Activated T-helper 1 cell treated with Interleukin-2 at 50 U/mL for 16 hours (primary cell): ENCODE data around the gene APOBEC3F.
A peak's percentile ranks its signal among the peaks of the same experiment; 100 is the strongest.
"Not testable (repeated sequence)": the region's sequence is repeated elsewhere in the genome, so short reads cannot be mapped to it uniquely, and the experiment has no call there.

Source experiments
- DNase-seq: peaks from one replicate; pipeline ENCODE4 v3.0.0-alpha.2; 2020; ENCODE audit warnings: low read depth

Gene APOBEC3F

DNA sequence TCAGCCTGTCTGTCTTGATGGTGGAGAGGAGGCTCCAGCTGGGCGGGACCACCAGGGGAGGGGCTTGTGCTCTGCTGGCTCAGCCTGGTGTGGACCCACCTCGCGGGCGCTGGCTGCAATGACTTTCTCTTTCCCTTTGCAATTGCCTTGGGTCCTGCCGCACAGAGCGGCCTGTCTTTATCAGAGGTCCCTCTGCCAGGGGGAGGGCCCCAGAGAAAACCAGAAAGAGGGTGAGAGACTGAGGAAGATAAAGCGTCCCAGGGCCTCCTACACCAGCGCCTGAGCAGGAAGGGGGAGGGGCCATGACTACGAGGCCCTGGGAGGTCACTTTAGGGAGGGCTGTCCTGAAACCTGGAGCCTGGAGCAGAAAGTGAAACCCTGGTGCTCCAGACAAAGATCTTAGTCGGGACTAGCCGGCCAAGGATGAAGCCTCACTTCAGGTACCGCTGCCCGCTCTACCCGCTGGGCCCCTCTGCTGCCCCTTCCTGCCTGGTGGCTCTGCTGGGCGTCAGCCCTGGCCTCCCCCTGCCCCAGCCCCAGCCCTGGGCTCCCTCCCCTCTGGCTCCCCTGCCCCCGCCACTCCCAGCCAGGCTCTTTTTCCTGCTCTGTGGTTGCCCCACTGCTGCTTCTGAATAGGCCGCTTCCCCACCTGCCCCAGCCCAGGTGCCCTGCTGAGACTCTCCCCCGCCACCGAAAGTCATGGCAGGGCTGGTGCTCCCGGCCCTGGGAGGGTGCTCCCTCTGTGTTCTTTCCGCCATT lies at the start of gene APOBEC3F:
APOBEC3F (plus strand) TSS at position 327 of the 759 bp plus-strand sequence; CDS start at position 424, 97 bp downstream.
- peak; percentile 45 for DNase-seq

DNA sequence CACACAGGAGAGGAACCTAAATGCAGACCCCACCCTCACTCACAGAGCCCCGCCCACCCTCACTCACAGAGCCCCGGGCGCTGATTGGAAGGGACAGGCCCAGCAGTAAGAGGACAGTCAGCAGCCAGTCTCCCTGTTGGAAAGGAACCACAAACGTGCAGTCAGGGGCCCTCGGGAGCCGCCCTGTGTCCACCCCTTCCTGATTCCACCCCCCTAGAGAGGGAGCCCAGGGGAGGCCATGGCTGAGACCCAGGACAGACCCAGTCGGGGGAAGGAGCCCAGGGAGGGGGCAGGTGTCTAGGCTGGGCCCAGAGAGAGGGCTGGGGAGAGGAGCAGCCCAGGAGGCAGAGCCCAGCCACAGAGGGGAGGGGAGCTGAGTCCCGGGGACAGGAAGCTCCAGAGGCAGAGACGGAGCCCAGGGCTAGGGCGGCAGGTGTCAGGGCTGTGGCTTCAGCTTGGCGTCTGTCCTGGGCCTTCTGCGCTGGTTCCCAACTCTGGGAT lies 47.7 kb upstream of the APOBEC3F start:
- not testable (repeated sequence) for DNase-seq

DNA sequence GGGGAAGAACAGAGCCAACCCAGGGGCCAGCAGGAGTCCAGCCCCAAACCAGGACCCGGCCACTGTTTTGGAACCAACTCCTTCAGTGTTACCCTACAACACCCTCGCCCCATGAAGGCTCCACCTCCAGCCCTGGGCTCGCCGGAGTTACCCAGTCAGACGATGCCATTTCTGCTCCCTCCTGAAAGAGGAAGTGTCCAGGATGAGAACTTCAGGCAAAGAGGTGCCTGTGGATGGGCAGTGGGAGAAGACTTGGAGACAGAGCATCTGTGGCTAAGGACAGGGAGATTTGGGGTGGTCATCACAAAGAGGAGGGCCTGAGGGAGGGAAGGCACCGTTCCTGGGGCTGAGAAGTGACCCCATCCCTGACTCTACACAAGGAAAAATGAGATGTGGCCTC lies 44.6 kb upstream of the APOBEC3F start:
- no peak for DNase-seq

DNA sequence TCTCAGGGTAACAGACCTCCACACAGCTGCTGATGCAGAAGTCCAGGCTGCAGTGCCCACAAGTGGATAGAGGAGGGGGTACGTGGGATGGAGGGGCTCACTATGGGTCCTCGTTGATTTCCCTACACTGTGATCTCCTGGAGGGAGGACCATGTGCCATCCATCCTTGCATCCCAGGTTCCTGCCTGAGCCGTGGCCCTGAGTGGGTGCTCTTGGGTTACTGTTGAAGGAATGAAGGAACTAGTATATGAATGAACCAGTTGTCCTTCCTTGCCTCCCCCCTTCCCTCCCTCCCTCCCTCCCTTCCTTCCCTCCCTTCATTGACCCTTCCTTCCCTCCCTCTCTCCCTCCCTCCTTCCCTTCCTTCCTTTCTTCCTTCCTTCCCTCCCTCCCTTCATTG lies 43.1 kb upstream of the APOBEC3F start:
- DNase-seq = no peak

GRCh38 chr22:39003165-39003638 lies 37.5 kb upstream of the APOBEC3F start:
- peak; percentile 57 for DNase-seq

DNA sequence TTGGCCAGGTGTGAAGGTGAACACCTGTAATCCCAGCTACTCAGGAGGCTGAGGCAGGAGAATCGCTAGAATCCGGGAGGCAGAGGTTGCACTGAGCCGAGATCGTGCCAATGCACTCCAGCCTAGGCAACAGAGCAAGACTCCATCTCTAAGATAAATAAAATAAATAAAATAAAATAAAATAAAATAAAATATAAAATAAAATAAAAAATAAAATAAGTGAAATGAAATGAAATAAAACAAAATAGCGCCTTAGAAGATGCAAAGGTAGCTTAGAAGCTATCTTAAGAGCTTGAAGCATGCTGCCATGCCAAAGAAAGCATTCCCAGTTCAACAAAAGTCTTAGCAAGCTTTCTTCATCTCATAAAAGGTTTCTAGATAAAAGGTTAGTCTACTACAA lies 33.5 kb upstream of the APOBEC3F start:
- no peak for DNase-seq

- not testable (repeated sequence) for DNase-seq
Observed at GRCh38 chr22:39008271-39008850, 32.3 kb upstream of the APOBEC3F start.

GRCh38 chr22:39010946-39011345 lies 29.7 kb upstream of the APOBEC3F start:
- no peak for DNase-seq

DNA sequence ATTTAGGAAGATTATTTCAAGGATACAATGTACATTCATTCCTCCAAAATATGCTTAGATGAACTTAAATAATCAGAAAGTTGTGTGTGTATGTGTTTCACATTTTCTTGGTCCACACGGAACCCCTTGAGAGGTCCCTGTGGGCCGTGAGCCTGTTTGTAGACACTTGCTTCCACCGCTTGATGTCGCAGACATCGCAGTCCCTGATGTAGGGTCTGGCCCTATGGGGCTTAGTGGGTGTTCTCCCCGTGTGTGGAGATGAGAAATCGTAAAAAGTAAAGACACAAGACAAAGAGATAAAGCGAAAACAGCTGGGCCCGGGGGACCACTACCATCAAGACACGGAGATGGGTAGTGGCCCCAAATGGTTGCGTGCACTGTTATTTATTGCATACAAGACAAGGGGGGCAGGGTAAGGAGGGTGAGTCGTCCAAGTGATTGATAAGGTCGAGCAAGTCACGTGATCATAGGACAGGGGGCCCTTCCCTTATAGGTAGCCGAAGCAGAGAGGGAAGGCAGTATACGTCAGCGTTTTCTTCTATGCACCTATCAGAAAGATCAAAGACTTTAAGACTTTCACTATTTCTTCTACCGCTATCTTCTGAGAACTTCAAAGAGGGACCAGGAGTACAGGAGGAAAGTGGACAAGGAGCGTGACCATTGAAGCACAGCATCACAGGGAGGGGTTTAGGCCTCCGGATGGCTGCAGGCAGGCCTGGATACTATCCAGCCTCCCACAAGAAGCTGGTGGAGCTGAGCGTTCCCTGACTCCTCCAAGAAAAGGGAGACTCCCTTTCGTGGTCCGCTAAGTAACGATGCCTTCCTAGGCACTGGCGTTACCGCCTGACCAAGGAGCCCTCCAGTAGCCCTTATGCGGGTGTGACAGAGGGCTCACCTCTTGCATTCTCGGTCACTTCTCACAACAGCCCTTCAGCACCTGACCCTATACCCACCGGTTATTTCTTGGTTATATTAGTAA lies 27.8 kb upstream of the APOBEC3F start:
- DNase-seq = no peak

GRCh38 chr22:39013561-39013941 lies 27.1 kb upstream of the APOBEC3F start:
- not testable (repeated sequence) for DNase-seq

GRCh38 chr22:39013942-39014722 lies 26.5 kb upstream of the APOBEC3F start, which contains the start of gene APOBEC3C:
Gene APOBEC3C, plus strand, starts transcription at chr22:39014257. Its CDS starts 106 bp downstream, at chr22:39014363.
- DNase-seq = peak; percentile 63

GRCh38 chr22:39014723-39015121 lies 25.9 kb upstream of the APOBEC3F start:
- DNase-seq = not testable (repeated sequence)

- DNase-seq = no peak
Observed at GRCh38 chr22:39016592-39016991, 24.1 kb upstream of the APOBEC3F start.

DNA sequence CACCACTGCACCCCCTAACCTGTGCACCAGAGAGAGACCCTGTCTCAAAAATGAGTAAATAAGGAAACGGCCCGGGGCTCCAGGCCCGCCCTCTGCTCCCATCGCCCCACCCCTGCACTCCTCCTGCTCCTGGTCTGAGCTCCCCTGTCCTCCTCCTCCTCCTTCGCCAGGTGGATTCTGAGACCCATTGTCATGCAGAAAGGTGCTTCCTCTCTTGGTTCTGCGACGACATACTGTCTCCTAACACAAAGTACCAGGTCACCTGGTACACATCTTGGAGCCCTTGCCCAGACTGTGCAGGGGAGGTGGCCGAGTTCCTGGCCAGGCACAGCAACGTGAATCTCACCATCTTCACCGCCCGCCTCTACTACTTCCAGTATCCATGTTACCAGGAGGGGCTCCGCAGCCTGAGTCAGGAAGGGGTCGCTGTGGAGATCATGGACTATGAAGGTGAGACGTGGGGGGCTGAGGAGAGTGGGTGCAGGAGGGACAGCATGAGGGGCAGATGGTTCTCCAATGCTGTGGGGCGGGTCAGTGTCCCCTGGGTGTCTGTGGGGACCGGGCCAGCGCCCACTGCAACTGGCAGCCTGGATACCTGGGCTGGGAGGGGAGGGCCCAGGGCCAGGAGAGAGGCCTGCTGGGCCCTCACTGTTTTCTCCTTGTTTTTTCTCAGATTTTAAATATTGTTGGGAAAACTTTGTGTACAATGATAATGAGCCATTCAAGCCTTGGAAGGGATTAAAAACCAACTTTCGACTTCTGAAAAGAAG lies 22.9 kb upstream of the APOBEC3F start:
- DNase-seq = no peak

DNA sequence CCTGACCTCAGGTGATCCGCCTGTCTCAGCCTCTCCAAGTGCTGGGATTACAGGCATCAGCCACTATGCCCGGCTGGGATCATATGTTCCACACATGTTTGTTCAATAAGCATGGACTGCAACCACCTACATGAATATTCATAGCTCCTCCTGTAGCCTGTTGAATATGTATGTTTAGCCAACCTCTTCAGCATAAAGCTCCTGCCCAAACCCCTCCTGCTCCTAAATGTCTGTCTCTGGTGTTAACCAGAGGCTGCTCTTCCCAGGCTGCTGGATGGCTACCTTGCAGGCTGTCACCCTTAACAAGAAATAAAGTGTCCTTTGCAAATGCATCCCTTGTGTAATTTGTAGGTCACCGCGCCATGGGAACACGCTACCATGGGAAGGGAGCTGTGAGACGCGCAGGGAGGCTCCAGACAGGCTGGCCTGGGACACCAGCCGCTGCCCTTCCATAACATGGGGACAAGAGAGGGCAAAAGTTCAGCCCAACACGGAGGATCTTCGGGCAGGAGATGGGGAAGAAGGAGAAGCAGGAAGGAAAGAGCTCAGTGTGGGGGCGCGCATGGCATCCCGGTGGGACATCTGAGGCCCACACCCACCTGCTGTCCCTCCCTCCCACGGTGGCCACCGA lies 20.5 kb upstream of the APOBEC3F start:
- DNase-seq = not testable (repeated sequence)

GRCh38 chr22:39021552-39022250 lies 19.0 kb upstream of the APOBEC3F start:
- DNase-seq = no peak

DNA sequence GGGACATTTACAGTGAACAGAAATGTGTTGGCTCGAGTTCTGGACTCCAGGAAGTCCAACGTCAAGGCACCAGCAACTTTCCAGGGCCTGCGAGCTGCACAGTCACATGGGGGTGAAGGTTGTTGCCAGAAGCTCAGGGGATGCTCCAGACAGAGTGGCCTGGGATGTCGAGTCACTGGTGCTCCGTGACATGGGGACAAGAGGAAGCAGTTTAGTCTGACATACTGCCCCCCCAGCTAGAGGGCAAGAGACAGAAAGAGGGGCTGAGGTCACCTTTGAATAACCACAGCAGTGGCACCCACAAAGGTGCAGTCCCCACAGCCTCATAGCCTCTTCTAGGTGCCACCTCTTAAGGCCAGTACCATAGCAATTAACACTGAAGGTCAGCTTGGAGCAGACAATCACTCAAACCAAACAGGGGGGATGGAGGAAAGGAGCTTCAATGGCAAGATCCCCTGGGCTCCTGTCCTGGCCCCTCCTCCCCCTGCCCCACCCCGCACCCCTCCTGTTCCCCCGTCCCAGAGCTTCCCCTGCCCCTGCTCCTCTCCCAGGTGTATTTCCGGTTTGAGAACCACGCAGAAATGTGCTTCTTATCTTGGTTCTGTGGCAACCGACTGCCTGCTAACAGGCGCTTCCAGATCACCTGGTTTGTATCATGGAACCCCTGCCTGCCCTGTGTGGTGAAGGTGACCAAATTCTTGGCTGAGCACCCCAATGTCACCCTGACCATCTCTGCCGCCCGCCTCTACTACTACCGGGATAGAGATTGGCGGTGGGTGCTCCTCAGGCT lies 15.9 kb upstream of the APOBEC3F start:
- DNase-seq = peak; percentile 22

DNA sequence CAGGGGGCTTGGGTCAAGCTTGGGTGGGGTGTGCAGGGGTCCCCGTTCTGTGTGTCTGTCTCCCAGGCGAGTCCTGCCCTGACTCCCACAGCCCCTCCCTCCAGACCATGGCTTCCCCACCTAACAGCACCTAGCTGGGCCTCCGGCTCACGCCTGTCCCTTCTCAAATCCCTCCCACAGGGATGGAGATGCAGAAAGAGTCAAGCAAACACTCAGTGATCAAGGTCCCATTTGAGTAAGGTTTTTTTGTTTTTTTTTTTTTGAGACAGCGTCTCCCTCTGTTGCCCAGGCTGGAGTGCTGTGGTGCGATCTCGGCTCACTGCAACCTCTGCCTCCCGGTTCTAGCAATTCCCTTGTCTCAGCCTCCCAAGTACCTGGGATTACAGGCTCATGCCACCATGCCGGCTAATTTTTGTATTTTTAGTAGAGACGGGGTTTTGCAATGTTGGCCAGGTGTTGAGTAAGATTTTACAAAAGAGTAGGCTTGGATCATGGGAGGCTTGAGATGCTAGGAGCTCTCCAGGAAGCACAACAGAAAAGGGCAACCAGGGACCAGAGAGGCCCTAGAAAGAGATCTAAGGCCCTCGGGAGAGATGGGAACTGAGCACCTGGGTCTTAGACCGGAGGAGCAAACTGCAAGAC lies 14.0 kb upstream of the APOBEC3F start:
- no peak for DNase-seq
